Measurements from ENCODE around the gene SPTLC3. TPM values are rescaled to one million over a fixed set of nuclear protein-coding genes. Genes with fewer than 3 reads are reported as not detected.
A peak's percentile ranks its signal among the peaks of the same experiment; 100 is the strongest.

SPTLC3 gene
- total RNA-seq, 2 experiments from 2014 or later, result 0.38 to 0.59 TPM

DNA sequence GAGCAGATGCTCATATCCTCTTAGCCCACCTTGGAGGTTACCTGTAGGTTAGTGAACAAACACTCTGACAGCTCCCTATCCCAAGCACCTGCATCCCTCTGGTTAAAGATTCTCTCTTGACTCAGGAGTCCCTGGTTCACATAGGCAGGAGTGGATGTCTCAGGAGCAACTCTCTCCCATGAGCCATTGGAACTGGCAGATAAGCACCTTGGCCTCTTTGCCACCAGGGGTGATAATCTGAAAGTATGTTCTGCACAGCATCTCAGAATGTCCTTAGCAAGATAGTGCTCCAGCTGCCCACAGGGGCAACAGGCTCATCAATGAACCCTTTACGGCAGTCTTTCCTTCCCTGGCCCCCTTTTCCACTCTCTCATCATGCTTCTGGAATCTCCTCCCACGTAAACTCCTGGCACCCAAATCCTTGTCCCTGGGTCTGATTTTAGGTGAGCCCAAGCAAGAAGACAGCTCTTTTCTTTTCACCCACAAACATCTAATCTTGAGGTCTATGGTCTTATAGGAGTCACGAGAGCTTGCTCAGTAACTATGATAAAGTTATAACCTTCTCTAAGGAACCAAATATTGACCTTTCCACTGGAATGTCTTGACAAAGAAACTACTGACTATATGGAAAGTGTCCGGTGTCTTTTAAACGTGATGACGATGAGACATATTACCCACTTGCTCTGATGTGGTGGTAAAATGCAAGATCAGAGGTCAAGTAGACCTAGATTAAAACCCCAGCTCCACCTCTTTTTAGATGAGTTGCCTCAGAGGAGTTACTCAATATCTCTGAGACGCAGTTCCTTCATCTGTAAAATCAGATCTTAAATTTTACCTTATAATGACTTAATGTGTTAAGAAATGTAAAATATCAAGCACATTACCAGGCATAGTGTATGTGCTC lies 172.5 kb downstream of the SPTLC3 start:
- no peaks in the 10 kb centered on the region for H3K4me1 Mint-ChIP-seq (ENCODE audit: low read depth)
- Histone ChIP-seq H3K36me3 (ENCODE audit: insufficient read depth, low read length) (no peaks in the 10 kb centered on the region), H3K27me3 (ENCODE audit: control insufficient read depth in 1 of 2, insufficient read depth in 2 of 2, low read length in 2 of 2) (no peaks in the 10 kb centered on the region), H3K4me1 (ENCODE audit: insufficient read depth, low read length) (no peaks in the 10 kb centered on the region), H3K27ac (ENCODE audit: low read depth in 1 of 2, low read length in 2 of 2) (no peak overlapping the region), H3K9me3 (ENCODE audit: control insufficient read depth in 1 of 2, insufficient read depth in 1 of 2, low read length in 2 of 2) (peaks cover 0 to 5% of the 10 kb centered on the region in 2 experiments), H3K4me3 (ENCODE audit: low read length) (no peak overlapping the region)
- peak in 1 of 14 experiments; percentile 7 for DNase-seq
- H3K27me3 Mint-ChIP-seq, result peaks cover 18% of the 10 kb centered on the region
- H3K27ac Mint-ChIP-seq, result no peak overlapping the region
- intact Hi-C loops (cut with DNase I, micrococcal nuclease), result no loop called here
- TF ChIP-seq, protein P1, sequence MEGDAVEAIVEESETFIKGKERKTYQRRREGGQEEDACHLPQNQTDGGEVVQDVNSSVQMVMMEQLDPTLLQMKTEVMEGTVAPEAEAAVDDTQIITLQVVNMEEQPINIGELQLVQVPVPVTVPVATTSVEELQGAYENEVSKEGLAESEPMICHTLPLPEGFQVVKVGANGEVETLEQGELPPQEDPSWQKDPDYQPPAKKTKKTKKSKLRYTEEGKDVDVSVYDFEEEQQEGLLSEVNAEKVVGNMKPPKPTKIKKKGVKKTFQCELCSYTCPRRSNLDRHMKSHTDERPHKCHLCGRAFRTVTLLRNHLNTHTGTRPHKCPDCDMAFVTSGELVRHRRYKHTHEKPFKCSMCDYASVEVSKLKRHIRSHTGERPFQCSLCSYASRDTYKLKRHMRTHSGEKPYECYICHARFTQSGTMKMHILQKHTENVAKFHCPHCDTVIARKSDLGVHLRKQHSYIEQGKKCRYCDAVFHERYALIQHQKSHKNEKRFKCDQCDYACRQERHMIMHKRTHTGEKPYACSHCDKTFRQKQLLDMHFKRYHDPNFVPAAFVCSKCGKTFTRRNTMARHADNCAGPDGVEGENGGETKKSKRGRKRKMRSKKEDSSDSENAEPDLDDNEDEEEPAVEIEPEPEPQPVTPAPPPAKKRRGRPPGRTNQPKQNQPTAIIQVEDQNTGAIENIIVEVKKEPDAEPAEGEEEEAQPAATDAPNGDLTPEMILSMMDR (IDR thresholded peaks at IDR 0.05), result no peak
- CTCF ChIA-PET, result no interaction called here
- H3K9me3 Mint-ChIP-seq, result peaks cover 1% of the 10 kb centered on the region
- no peak overlapping the region for H3K4me3 Mint-ChIP-seq
- no peak for ATAC-seq (ENCODE audit: poor library complexity)
- POLR2A ChIA-PET, result no interaction called here
- H3K36me3 Mint-ChIP-seq (ENCODE audit: low read depth), result no peaks in the 10 kb centered on the region

DNA sequence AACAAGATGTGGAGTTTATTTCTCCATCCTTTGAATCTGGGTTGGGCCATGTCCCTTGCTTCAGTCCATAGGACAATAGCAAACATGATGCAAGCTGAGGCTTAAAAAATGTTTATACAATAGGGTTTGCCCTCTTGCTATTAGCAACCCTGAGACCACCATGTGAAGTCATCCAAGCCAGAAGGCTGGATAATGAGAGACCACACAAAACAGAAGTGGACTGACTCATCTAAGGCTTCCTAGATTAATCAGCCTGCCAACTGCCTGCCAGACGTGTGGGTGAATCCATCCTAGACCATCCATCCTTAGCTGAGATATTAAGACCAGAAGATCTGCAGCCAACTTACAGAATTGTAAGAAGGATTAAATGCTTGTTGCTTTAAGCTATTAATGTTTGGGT lies 174.2 kb downstream of the SPTLC3 start:
- Mint-ChIP-seq H3K27me3 (peaks cover 4% of the 10 kb centered on the region), H3K4me1 (ENCODE audit: low read depth) (no peaks in the 10 kb centered on the region), H3K27ac (no peak overlapping the region), H3K4me3 (no peak overlapping the region), H3K9me3 (peaks cover 10% of the 10 kb centered on the region), H3K36me3 (ENCODE audit: low read depth) (no peaks in the 10 kb centered on the region)
- ChIA-PET POLR2A (no interaction called here), CTCF (no interaction called here)
- H3K4me1 ChIP-seq (ENCODE audit: insufficient read depth, low read length), result no peaks in the 10 kb centered on the region
- H3K4me3 ChIP-seq (ENCODE audit: low read length), result no peak overlapping the region
- DNase-seq (no peak), ATAC-seq (ENCODE audit: poor library complexity) (no peak)
- no peaks in the 10 kb centered on the region for H3K36me3 ChIP-seq (ENCODE audit: insufficient read depth, low read length)
- TF ChIP-seq, protein P1 (IDR thresholded peaks at IDR 0.05), result no peak
- intact Hi-C loops (cut with DNase I, micrococcal nuclease), result no loop called here
- H3K27me3 ChIP-seq (ENCODE audit: control insufficient read depth in 1 of 2, insufficient read depth in 2 of 2, low read length in 2 of 2), result no peaks in the 10 kb centered on the region
- H3K27ac ChIP-seq (ENCODE audit: low read depth in 1 of 2, low read length in 2 of 2), result no peak overlapping the region
- H3K9me3 ChIP-seq (ENCODE audit: control insufficient read depth in 1 of 2, insufficient read depth in 1 of 2, low read length in 2 of 2), result peaks cover 4 to 14% of the 10 kb centered on the region in 2 experiments

DNA sequence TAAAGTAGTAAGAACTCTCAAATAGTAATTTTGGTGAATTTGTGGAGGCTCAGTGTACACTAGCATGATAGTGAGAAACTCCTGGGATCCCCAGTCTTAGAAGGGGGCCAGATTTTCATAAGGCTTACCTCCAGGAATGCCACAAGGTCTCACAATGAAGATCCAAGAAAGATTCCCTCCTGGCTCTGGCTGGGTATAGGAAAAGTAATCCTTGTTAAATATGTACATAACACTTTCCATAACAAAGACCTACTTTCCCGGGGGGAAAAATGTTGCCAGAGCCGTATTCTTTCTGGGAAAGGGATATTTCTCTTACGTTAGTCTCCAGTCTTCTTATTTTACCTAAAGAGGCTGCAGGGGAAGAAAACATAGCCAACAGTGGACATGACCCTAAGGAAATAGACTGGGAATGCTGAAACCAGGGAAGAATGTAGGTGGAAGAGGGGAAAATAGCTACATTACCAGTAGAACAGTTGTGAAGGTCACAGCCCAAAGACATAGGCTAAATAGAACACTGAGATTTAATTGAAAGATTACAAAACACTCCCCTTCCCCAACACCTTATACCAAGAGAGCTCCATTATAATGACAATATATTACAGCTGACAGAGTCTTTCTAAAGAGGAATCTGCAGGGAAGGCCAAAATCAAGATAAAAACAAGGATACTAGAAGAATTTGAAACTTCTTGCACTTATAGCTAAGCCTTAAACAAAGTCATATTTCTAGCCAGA lies 177.4 kb downstream of the SPTLC3 start:
- Mint-ChIP-seq H3K9me3 (peaks cover 10% of the 10 kb centered on the region), H3K4me1 (ENCODE audit: low read depth) (no peaks in the 10 kb centered on the region), H3K4me3 (no peak overlapping the region), H3K27me3 (peaks cover 4% of the 10 kb centered on the region), H3K27ac (no peak overlapping the region), H3K36me3 (ENCODE audit: low read depth) (no peaks in the 10 kb centered on the region)
- no peak for ATAC-seq (ENCODE audit: poor library complexity)
- DNase-seq, result no peak
- Histone ChIP-seq H3K27me3 (ENCODE audit: control insufficient read depth in 1 of 2, insufficient read depth in 2 of 2, low read length in 2 of 2) (no peaks in the 10 kb centered on the region), H3K4me1 (ENCODE audit: insufficient read depth, low read length) (no peaks in the 10 kb centered on the region), H3K36me3 (ENCODE audit: insufficient read depth, low read length) (no peaks in the 10 kb centered on the region), H3K9me3 (ENCODE audit: control insufficient read depth in 1 of 2, insufficient read depth in 1 of 2, low read length in 2 of 2) (peaks cover 4 to 14% of the 10 kb centered on the region in 2 experiments), H3K27ac (ENCODE audit: low read depth in 1 of 2, low read length in 2 of 2) (no peak overlapping the region), H3K4me3 (ENCODE audit: low read length) (no peak overlapping the region)
- ChIA-PET CTCF (no interaction called here), POLR2A (no interaction called here)
- intact Hi-C loops (cut with DNase I, micrococcal nuclease), result no loop called here
- TF ChIP-seq, protein P1 (IDR thresholded peaks at IDR 0.05), result no peak

Data from CD4-positive, alpha-beta T cell (primary cell).